HuH-7 (cell line): ENCODE results near the gene ABCC10.
"Not testable (repeated sequence)": the region's sequence is repeated elsewhere in the genome, so short reads cannot be mapped to it uniquely, and the experiment has no call there.

ENCODE experiments used
- DNase-seq: peaks from one replicate; pipeline ENCODE4 v3.0.0; 2011; ENCODE audit warnings: low spot score

Gene ABCC10

GRCh38 chr6:43444582-43444981 lies 17.2 kb downstream of the ABCC10 start:
- no peak for DNase-seq

GRCh38 chr6:43445576-43445975 lies 18.2 kb downstream of the ABCC10 start:
- no peak for DNase-seq

GRCh38 chr6:43447604-43448003 lies 20.3 kb downstream of the ABCC10 start:
- no peak for DNase-seq

DNA sequence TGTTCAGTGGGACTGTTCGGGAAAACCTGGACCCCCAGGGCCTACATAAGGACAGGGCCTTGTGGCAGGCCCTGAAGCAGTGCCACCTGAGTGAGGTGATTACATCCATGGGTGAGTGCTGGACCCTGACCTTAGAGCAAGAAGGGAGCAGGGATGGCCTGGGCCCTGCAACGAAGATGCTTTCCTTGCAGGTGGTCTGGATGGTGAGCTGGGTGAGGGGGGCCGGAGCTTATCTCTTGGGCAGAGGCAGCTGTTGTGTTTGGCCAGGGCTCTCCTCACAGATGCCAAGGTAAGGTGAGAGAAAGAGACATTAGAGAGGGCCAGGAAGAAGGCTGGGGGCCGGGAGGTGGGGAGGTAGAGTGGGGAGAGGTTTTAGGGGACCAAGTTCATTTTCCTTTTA lies 21.6 kb downstream of the ABCC10 start:
- DNase-seq: no peak

DNA sequence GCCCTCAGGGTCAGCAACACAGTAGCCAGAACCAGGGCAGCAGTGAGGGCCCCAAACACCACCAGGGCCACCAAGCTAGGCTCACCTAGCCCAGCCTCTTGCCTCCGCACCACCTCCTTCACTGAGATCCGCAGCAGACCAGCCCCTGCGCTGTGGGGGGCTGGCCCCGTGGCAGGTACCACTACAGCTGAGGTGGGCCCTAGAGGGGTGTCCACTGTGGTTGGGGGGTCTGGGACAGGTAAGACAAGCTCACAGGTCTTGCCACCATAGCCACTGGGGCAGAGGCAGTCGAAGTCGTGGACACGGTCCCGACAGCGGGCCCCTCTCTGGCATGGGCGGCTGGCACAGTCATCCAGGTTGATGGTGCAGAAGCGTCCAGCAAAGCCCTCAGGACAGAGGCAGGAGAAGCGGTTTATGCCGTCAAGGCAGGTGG lies 23.4 kb downstream of the ABCC10 start:
- no peak for DNase-seq

- no peak for DNase-seq
Observed at GRCh38 chr6:43451348-43451747, 24.0 kb downstream of the ABCC10 start.

- DNase-seq: no peak
Observed at GRCh38 chr6:43451939-43452338, 24.6 kb downstream of the ABCC10 start.

DNA sequence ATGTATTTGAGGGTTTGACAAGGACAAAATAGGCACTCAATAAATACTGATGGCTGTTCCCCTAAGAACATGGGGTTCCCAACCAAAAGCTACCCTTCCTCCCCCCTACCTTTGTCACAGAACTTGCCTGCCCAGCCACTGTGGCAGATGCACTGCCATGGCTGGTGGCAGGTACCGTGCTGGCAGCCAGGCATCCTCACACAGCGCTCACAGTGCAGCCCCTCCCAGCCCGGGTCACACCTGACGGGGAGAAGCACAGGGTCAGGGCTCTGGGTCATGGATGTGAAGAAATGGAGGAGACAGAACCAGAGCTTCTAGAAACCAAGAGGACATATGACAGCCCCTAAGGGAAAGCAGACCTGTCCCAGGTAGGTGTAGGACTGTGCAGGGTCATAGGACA lies 25.6 kb downstream of the ABCC10 start:
- no peak for DNase-seq

- DNase-seq: no peak
Observed at GRCh38 chr6:43453831-43454230, 26.5 kb downstream of the ABCC10 start.

DNA sequence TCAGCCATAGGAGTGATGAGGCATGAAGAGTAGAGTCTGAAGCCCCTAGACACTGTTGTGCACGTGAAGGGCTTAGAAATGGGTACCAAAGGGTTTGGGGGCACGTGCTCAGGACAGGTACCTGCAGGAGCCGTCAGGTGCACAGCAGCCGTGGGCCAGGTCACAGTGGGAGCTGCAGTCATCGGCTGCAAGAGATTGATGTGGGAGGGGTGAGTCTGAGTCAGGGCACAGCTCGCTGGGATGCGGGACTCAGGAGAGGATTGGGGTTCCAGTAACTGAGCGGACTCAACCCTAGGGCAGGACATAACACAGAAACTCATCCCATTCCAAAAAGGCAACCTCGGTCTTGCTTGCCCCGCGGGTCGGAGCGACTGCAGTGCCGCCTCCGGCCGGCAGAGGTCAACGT lies 27.0 kb downstream of the ABCC10 start:
- DNase-seq: no peak

DNA sequence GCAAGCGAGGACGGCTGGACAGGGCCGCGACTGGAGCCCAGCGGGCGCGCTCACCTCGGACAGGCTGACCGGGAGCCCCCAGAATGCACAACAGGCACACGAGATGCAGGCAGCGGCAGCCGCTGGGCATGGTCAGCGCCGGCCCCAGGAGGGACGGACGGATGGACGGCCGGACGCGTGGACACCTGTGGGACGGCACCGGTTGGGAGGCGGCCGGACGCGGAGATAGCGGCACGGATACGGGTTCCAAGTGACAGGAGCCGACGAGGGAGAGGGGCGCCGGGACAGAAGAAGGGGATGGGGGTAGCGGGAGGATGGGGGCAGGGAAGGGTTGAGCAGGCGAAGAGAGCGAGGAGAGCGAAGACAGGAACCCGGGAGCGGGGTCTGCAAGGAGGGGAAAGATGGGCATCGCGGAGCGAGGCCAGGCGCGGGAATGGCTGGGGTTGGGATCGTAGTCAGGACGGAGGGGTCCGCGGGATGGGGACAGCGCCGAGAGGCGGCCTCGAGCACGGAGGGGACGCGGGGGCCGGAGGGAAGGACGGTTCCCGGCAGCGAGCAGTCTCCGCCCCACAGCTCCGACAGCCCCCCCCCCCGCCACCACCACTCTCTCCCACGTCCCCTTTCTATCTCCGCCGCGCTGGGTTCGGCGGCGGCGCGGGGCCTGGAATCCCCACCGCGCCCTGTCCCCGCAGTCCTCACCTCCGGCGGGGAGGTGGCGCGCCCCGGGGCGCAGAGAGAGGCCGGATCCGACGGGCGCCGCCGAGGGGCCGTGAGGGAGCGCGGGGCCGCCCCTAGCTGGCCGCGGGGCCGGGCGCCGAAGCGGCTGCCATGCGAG lies 27.6 kb downstream of the ABCC10 start:
- DNase-seq: peak; percentile 86

DNA sequence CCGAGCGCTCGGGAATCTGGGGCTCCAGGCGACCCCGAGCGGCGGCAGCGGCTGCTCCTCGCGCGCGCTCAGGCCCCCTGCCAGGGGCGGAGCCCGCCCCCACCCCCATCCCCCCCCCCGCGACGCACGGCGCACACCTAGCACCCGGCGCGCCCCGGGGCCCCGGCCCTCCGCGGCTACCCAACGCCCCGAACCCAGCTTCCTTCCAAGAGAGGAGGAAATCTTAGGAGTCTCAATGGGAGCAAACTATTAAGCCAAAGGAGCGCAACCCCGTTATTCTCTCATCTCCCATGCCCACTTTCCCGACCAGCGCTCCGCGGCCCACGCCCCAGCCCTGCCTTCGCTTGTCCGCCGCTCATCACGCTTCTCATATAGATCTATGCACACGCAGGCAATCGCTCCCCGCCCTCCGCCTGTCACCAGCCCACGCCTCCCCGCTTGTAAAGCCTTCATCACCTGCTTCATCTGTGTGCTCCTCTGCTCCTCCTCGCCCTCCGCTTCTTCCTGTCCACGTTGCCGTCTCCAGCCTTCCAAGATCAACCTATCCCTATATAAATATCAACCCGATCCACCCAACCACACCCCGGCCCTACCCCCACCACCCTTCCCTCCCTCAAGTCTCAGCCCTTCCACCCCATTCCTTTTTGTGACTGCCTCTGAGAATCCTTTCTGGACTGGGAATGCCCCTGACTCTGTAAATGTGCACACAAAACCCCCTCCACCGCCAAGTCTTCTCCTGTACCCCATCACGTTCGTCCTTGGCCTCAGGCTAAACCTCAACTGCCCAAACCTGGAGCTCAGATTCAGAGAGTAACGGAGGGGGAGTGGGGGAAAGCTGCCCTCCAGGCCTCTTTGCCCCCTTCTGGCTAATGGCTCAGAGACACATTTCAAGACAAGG lies 28.4 kb downstream of the ABCC10 start, which contains the start of gene DLK2:
DLK2 (minus strand) TSS at position 18 of the 898 bp plus-strand sequence. CDS start 723 bp downstream, outside the sequence.
- DNase-seq: peak; percentile 57

DNA sequence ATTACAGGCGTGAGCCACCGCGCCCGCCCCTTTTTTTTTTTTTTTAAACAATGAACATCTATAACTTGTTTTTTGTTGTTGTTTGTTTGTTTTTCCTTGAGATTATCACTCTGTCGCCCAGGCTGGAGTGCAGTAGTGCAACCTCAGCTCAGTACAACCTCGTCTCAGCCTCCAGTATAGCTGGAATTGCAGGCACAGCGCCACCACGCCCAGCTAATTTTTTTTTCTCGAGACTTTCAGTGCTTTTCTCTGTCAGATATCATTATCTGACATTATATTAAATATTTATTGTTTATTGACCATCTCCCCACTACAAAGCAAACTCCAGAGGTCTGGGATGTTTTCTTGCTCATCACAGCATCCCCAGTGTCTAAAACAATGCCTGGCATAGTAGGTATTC lies 30.3 kb downstream of the ABCC10 start:
- DNase-seq: no peak

- DNase-seq: not testable (repeated sequence)
Observed at GRCh38 chr6:43458154-43458553, 30.8 kb downstream of the ABCC10 start.

GRCh38 chr6:43459535-43459934 lies 32.2 kb downstream of the ABCC10 start:
- no peak for DNase-seq

GRCh38 chr6:43460032-43460431 lies 32.7 kb downstream of the ABCC10 start:
- DNase-seq: no peak

GRCh38 chr6:43461936-43462335 lies 34.6 kb downstream of the ABCC10 start:
- no peak for DNase-seq

GRCh38 chr6:43464337-43464736 lies 37.0 kb downstream of the ABCC10 start:
- DNase-seq: no peak

- no peak for DNase-seq
Observed at GRCh38 chr6:43465948-43466347, 38.6 kb downstream of the ABCC10 start.

DNA sequence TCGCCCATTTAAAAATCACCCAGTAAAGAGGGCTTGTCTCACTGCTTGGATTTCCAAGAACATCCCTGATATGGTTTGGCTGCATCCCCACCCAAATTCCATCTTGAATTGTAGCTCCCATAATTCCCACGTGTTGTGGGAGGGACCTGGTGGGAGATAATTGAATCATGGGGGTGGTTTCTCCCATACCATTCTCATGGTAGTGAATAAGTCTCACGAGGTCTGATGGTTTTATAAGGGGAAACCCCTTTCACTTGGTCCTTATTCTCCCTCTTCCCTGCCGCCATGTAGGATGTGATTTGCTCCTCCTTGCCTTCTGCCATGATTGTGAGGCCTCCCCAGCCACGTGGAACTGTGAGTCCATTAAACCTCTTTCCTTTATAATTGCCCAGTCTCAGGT lies 39.9 kb downstream of the ABCC10 start:
- not testable (repeated sequence) for DNase-seq

DNA sequence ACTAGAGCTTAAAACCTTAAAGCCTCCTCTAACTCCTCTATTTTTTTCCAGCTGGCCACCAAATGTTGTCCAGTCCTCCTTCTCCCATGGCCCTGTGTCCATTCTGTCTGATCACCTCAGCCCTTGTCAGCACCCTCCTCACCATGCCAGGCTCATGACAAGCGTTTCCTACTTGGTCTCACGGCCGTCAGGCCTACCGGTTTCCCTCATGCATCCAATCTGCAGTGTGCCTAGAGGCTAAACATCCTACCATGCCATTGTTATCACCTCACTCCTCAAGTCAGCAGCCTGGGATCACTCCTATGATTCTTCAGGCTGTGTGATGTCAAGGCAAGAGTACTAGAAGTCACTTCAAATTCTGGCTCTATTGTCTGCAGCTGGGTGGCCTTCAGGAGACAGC lies 40.4 kb downstream of the ABCC10 start:
- DNase-seq: no peak

DNA sequence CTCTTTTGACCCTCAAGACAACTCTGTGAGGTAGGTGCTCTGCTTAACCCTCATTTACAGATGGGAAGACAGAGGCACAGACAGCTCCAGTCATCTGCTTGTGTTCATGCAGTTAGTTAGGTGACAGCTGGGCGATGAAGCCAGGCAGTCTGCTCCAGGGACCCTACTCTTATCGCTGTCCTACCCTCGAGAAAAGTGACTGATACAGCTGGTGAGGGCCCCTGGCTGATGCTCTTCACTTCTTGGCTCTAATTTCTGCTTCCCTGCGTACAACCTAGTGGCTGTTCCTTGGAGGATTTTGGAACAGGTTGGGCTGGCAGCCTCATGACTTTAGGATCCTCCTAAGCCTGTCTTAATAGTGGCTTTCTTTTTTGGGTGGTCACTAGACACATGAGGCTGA lies 40.9 kb downstream of the ABCC10 start:
- DNase-seq: no peak
